ENCODE data around the gene MOGAT2.

DNA sequence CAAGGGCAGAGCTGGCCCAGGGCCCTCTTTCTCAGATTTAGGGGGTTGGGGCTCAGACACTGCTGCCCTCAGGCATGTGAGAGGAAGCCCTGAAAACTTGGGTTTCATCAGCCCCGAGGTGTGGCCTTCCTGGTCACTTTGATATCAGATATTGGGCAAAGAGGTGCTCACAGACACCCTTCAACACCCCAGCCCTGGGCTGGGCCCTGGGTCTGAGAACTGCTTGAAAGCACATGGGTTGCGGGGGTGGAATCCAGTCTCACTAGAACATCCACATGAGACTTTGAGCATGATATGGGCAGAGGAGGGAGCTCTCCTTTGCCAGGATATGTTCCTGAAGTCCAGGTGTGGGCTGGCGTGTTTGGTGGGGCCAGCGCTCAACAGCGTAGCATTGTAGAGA is 61.3 kb downstream of the MOGAT2 start:
- no peak for TF ChIP-seq CTCF (IDR thresholded peaks at IDR 0.05)
- no peak for TF ChIP-seq POLR2AphosphoS5 (IDR thresholded peaks at IDR 0.05; ENCODE audit: insufficient read depth in 1 of 2, low read depth in 1 of 2)

Data from vagina (tissue), 2 donors.